IPS-20b (cell line): ENCODE data around the gene DHDDS.

Experiments used
- H3K27ac ChIP-seq: one replicate; pipeline ENCODE4 v1.5.1; 2013; ENCODE audit warnings: low read length
- H3K27me3 ChIP-seq: 2 replicates; pipeline ENCODE4 v1.6.1; 2013; ENCODE audit warnings: mild to moderate bottlenecking, low read length, inconsistent platforms; ENCODE audit not compliant: insufficient read depth
- H3K36me3 ChIP-seq: 2 replicates; pipeline ENCODE4 v1.6.1; 2013; ENCODE audit warnings: low read depth, mild to moderate bottlenecking, inconsistent platforms, low read length, moderate library complexity; ENCODE audit not compliant: insufficient read depth
- H3K4me1 ChIP-seq: 2 replicates; pipeline ENCODE4 v1.6.1; 2013; ENCODE audit warnings: mild to moderate bottlenecking, control low read depth, inconsistent platforms, low read length, moderate library complexity; ENCODE audit not compliant: insufficient read depth
- H3K4me3 ChIP-seq: 2 replicates; pipeline ENCODE4 v1.5.1; 2013; ENCODE audit warnings: mild to moderate bottlenecking, low read length, inconsistent platforms
- H3K9ac ChIP-seq: 2 replicates; pipeline ENCODE4 v1.6.1; 2013; ENCODE audit warnings: low read depth, mild to moderate bottlenecking, inconsistent platforms, low read length, moderate library complexity
- H3K9me3 ChIP-seq: 2 replicates; pipeline ENCODE4 v1.6.1; 2013; ENCODE audit warnings: mild to moderate bottlenecking, low read depth, low read length, inconsistent platforms; ENCODE audit not compliant: insufficient read depth

The DHDDS gene

DNA sequence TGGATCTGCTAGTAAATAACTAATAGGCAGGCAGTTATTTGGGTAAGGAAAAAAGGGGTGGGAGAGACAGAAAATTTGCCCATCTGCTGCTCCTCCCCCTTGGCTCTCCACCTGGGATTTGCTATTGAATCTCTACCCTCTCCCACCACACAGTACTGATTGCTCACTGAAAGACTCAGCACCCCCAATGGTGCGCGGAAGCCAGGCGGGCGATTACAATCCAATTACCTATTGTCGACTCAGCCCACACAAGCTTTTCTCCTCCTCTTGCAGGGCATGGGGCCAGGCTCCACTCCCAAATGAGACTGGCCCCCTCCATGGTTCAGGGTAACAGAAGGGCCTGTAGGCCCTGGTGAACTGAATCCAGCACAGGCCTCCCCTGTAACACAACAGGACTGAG lies 37.4 kb downstream of the DHDDS start:
- peaks cover 61% of the 10 kb centered on the region for H3K36me3 ChIP-seq

GRCh38 chr1:26470878-26471497 lies 38.9 kb downstream of the DHDDS start:
- Histone ChIP-seq H3K4me3 (peak overlapping the region; percentile 84), H3K27ac (no peak overlapping the region), H3K4me1 (peaks cover 13% of the 10 kb centered on the region; the same call in 1 of the 2 replicates), H3K36me3 (peaks cover 56% of the 10 kb centered on the region), H3K9me3 (no peaks in the 10 kb centered on the region), H3K27me3 (peaks cover 8% of the 10 kb centered on the region; the same call in 1 of the 2 replicates), H3K9ac (peak overlapping the region; percentile 82; the same call in 1 of the 2 replicates)

More for the DNA sequence above, 37.4 kb downstream of the DHDDS start:
- Histone ChIP-seq H3K4me3 (no peak overlapping the region), H3K9ac (no peak overlapping the region), H3K27me3 (peaks cover 8% of the 10 kb centered on the region; the same call in 1 of the 2 replicates), H3K9me3 (no peaks in the 10 kb centered on the region), H3K4me1 (peaks cover 13% of the 10 kb centered on the region; the same call in 1 of the 2 replicates), H3K27ac (no peak overlapping the region)

DNA sequence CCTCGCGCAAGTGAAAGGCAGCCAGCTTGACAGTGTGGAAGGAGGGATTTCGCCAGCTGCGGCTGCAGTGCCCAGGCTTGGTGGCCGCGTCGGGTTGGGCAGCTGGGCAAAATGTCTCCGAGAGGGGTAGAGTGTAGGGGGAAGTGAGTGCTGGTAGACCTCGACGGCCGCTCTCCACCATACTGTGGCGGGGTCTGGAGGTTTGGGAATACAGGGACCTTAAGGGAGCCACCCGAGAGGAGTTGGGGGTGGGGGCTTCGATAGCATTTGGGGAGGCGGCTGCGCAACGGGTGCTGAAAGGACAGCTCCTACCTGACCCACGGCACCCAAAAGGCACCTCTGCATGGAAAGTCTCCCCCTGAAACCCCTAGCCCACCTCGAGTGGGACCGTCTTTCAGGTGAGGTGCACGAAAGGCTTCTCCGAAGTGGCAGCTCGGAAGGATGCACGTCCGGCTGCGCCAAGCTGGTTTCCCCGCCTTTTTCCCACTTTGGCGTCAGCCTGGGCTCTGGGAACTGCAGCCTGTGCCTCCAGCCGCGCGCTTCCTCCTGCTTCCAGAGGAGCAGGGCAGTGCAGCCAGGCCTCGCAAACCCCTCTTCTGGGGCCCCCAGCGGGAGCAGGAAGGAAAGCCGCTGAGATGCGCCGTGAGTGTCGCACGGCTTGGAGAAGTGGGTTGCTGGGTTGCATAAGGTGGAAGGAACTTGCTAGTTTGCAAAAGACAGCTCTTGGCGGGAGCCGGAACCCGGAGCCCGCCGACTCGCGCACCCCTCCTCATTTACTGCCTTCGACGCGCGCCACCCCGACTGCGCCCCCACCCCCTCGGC lies 39.6 kb downstream of the DHDDS start:
- H3K9ac ChIP-seq: peak overlapping the region; percentile 82; the same call in 1 of the 2 replicates
- peak overlapping the region; percentile 62 for H3K27ac ChIP-seq
- no peaks in the 10 kb centered on the region for H3K9me3 ChIP-seq
- H3K36me3 ChIP-seq: peaks cover 56% of the 10 kb centered on the region
- peak overlapping the region; percentile 84 for H3K4me3 ChIP-seq
- H3K4me1 ChIP-seq: peaks cover 13% of the 10 kb centered on the region; the same call in 1 of the 2 replicates
- H3K27me3 ChIP-seq: peaks cover 8% of the 10 kb centered on the region; the same call in 1 of the 2 replicates

DNA sequence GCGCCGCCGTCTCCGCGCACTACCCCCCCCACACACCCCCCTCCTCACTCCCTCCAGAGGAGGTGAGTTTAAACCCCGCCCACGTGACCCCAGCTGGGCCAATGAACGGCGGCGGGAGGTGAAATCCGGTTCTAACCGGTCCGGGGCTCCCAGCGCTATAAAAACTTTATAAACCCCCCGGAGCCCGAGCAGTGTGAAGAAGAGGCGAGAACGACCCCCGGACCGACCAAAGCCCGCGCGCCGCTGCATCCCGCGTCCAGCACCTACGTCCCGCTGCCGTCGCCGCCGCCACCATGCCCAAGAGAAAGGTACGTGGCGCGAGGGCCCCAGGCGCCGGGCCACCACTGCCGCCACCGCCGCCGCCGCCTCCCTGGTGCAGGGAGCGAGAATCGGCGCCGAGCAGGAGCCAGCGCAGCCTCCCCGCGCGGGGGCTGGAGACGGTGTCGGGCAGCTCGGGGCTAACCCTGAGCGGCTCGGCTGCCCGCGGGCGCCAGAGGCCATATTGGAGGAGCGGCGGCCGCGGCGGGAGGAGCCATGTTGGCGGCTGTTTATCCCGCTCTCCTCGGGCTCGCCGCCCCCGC lies 40.3 kb downstream of the DHDDS start, which contains the start of gene HMGN2:
HMGN2 (plus strand) TSS at position 121 of the 581 bp plus-strand sequence; CDS start at position 294, 173 bp downstream.
- Histone ChIP-seq H3K9me3 (no peaks in the 10 kb centered on the region), H3K9ac (peak within 1 kb of the TSS; percentile 82), H3K27ac (peak within 1 kb of the TSS; percentile 71), H3K27me3 (peaks cover 8% of the 10 kb centered on the region; the same call in 1 of the 2 replicates), H3K4me1 (peaks cover 13% of the 10 kb centered on the region; the same call in 1 of the 2 replicates), H3K4me3 (peak within 1 kb of the TSS; percentile 97), H3K36me3 (peaks cover 56% of the 10 kb centered on the region)

GRCh38 chr1:26472901-26473845 lies 41.1 kb downstream of the DHDDS start:
- H3K27me3 ChIP-seq: peaks cover 8% of the 10 kb centered on the region; the same call in 1 of the 2 replicates
- H3K27ac ChIP-seq: no peak overlapping the region
- peaks cover 13% of the 10 kb centered on the region; the same call in 1 of the 2 replicates for H3K4me1 ChIP-seq
- peak overlapping the region; percentile 97 for H3K4me3 ChIP-seq
- peak overlapping the region; percentile 80; the same call in 1 of the 2 replicates for H3K9ac ChIP-seq
- H3K9me3 ChIP-seq: no peaks in the 10 kb centered on the region
- H3K36me3 ChIP-seq: peaks cover 53% of the 10 kb centered on the region

DNA sequence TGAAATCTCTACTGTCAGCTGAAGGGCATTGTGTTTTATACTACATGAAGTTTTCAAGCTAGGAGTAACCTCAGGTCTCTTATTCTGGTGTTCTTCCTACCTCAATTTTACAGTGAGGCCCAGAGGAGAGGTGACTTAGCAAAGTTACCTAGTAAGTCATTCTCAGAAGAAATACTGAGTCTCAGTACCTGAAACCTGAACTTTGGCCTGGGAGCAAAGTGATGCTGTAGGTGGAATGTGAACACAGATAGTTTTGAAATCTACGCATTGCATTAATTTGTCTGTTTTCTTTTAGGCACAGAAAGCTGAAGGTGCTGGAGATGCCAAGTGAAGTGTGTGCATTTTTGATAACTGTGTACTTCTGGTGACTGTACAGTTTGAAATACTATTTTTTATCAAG lies 42.7 kb downstream of the DHDDS start:
- H3K4me3 ChIP-seq: peak overlapping the region; percentile 97; the same call in 1 of the 2 replicates
- peaks cover 54% of the 10 kb centered on the region for H3K36me3 ChIP-seq
- no peak overlapping the region for H3K9ac ChIP-seq
- no peaks in the 10 kb centered on the region for H3K9me3 ChIP-seq
- H3K4me1 ChIP-seq: peaks cover 13% of the 10 kb centered on the region; the same call in 1 of the 2 replicates
- peaks cover 8% of the 10 kb centered on the region; the same call in 1 of the 2 replicates for H3K27me3 ChIP-seq
- H3K27ac ChIP-seq: no peak overlapping the region

DNA sequence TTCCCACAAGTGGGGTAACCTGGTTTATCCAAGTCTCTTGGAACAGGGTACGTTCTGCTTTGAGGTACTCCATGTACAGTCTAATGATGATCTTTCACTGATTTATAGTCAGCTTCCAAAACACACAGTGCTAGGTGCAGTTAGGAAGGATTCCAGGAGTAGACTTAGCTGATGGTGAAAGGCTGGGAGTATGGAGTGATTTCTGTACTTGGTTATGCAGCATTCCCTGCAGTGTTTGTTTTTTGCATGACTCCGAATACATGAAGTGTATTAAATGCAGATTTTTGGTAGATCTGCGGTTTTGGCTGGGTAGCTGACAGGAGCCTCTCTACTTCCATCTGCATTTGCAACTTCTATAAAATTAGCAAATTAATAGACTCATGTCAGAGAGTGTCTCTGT lies 43.9 kb downstream of the DHDDS start:
- no peak overlapping the region for H3K27ac ChIP-seq
- peaks cover 9% of the 10 kb centered on the region; the same call in 1 of the 2 replicates for H3K4me1 ChIP-seq
- peaks cover 54% of the 10 kb centered on the region for H3K36me3 ChIP-seq
- H3K9ac ChIP-seq: no peak overlapping the region
- no peak overlapping the region for H3K4me3 ChIP-seq
- H3K27me3 ChIP-seq: peaks cover 2% of the 10 kb centered on the region; the same call in 1 of the 2 replicates
- no peaks in the 10 kb centered on the region for H3K9me3 ChIP-seq

- no peak overlapping the region for H3K9ac ChIP-seq
- no peak overlapping the region for H3K4me3 ChIP-seq
- no peaks in the 10 kb centered on the region for H3K9me3 ChIP-seq
- no peaks in the 10 kb centered on the region for H3K27me3 ChIP-seq
- H3K27ac ChIP-seq: no peak overlapping the region
- H3K36me3 ChIP-seq: peaks cover 54% of the 10 kb centered on the region
- H3K4me1 ChIP-seq: peaks cover 9% of the 10 kb centered on the region; the same call in 1 of the 2 replicates
Observed at GRCh38 chr1:26476958-26477357, 44.8 kb downstream of the DHDDS start.

DNA sequence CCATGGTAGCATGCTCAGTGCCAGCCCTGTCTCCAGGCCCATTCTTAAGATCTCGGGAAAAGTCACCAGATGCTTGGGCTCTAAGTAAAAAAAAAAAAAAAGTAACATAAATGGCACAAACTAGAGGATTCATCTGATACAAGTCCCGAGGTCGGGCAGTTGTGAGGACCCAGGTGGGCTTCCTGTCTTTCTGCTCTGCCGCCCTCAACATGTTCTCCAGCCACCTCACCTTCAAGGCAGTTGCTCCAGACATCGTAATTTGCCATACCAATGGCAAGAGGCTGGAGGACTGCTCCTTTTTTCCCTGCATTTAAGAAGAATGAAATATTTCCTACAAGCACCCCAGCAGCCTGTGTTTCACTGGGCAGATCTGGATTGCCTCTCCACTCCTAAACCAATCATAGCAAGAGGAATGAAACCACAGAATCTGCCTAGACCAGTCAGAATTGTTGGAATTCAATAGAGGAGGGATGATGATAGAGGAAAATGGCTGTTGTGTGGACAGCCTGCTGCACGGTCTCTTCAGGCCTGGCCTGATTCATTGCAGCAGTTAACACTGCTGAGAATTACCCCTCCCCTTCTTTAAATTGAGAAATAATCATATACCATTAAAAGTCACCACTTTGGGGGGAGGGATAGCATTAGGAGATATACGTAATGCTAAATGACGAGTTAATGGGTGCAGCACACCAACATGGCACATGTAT lies 45.5 kb downstream of the DHDDS start:
- Histone ChIP-seq H3K4me1 (peaks cover 9% of the 10 kb centered on the region; the same call in 1 of the 2 replicates), H3K9ac (no peak overlapping the region), H3K36me3 (peaks cover 54% of the 10 kb centered on the region), H3K9me3 (no peaks in the 10 kb centered on the region), H3K27ac (no peak overlapping the region), H3K4me3 (no peak overlapping the region), H3K27me3 (no peaks in the 10 kb centered on the region)

- H3K9me3 ChIP-seq: no peaks in the 10 kb centered on the region
- H3K4me3 ChIP-seq: no peak overlapping the region
- no peak overlapping the region for H3K9ac ChIP-seq
- peaks cover 54% of the 10 kb centered on the region for H3K36me3 ChIP-seq
- peaks cover 9% of the 10 kb centered on the region; the same call in 1 of the 2 replicates for H3K4me1 ChIP-seq
- no peak overlapping the region for H3K27ac ChIP-seq
- H3K27me3 ChIP-seq: no peaks in the 10 kb centered on the region
Observed at GRCh38 chr1:26478159-26478558, 46.0 kb downstream of the DHDDS start.
